Central memory CD8-positive, alpha-beta T cell (primary cell): ENCODE measurements around the gene PPFIA4.

Experiments
- ATAC-seq: fragments of 150-1000 bp; cut with Tn5 transposase; replicated peaks from 2 replicates; pipeline ENCODE4 v1.10.0; 2022; ENCODE audit warnings: mild to moderate bottlenecking, moderate FRiP score, moderate number of reproducible peaks; ENCODE audit not compliant: poor library complexity, severe bottlenecking; ENCODE audit errors: extremely low read depth
- DNase-seq, 2 donors: peaks; one replicate each; pipeline ENCODE4 v3.0.0; 2021; ENCODE audit warnings: low spot score in 2 of 2
- H3K27ac Mint-ChIP-seq: one replicate; pipeline ENCODE4 v1.8.0; 2022; ENCODE audit warnings: low read depth, mild to moderate bottlenecking, moderate library complexity, mixed read lengths
- H3K27me3 Mint-ChIP-seq: one replicate; pipeline ENCODE4 v1.8.0; 2022; ENCODE audit warnings: mixed read lengths
- H3K36me3 Mint-ChIP-seq: one replicate; pipeline ENCODE4 v1.8.0; 2022; ENCODE audit warnings: mild to moderate bottlenecking, moderate library complexity, mixed read lengths; ENCODE audit not compliant: insufficient read depth
- H3K4me1 Mint-ChIP-seq: one replicate; pipeline ENCODE4 v1.8.0; 2022; ENCODE audit warnings: mixed read lengths
- H3K4me3 Mint-ChIP-seq: one replicate; pipeline ENCODE4 v1.8.0; 2022; ENCODE audit warnings: mild to moderate bottlenecking, moderate library complexity, mixed read lengths
- H3K9me3 Mint-ChIP-seq: one replicate; pipeline ENCODE4 v1.8.0; 2022; ENCODE audit warnings: mixed read lengths

The PPFIA4 gene

GRCh38 chr1:203038217-203038741, 12.0 kb downstream of the PPFIA4 start:
- H3K27me3 Mint-ChIP-seq: peaks cover 23% of the 10 kb centered on the region
- no peak for ATAC-seq
- no peaks in the 10 kb centered on the region for H3K36me3 Mint-ChIP-seq
- no peaks in the 10 kb centered on the region for H3K9me3 Mint-ChIP-seq
- H3K4me3 Mint-ChIP-seq: no peak overlapping the region
- H3K4me1 Mint-ChIP-seq: peaks cover 8% of the 10 kb centered on the region
- H3K27ac Mint-ChIP-seq: no peak overlapping the region
- no peak for DNase-seq

- H3K4me3 Mint-ChIP-seq: no peak overlapping the region
- peak; percentile 20 to 38 for DNase-seq
Measured at GRCh38 chr1:203038891-203039608, 12.8 kb downstream of the PPFIA4 start.

GRCh38 chr1:203039609-203040512, 13.6 kb downstream of the PPFIA4 start:
- ATAC-seq: no peak
- H3K27me3 Mint-ChIP-seq: peaks cover 34% of the 10 kb centered on the region
- no peak overlapping the region for H3K27ac Mint-ChIP-seq
- DNase-seq: no peak
- peaks cover 8% of the 10 kb centered on the region for H3K4me1 Mint-ChIP-seq
- no peaks in the 10 kb centered on the region for H3K9me3 Mint-ChIP-seq
- no peak overlapping the region for H3K4me3 Mint-ChIP-seq
- H3K36me3 Mint-ChIP-seq: no peaks in the 10 kb centered on the region

More at GRCh38 chr1:203038891-203039608, 12.8 kb downstream of the PPFIA4 start:
- Mint-ChIP-seq H3K27ac (no peak overlapping the region), H3K27me3 (peaks cover 26% of the 10 kb centered on the region), H3K36me3 (no peaks in the 10 kb centered on the region), H3K9me3 (no peaks in the 10 kb centered on the region), H3K4me1 (peaks cover 8% of the 10 kb centered on the region)
- ATAC-seq: peak; percentile 49

GRCh38 chr1:203040513-203041275, 14.4 kb downstream of the PPFIA4 start:
- no peak overlapping the region for H3K4me3 Mint-ChIP-seq
- H3K27me3 Mint-ChIP-seq: peaks cover 40% of the 10 kb centered on the region

GRCh38 chr1:203041351-203041932, 15.2 kb downstream of the PPFIA4 start:
- DNase-seq: no peak
- no peak for ATAC-seq
- Mint-ChIP-seq H3K27ac (no peak overlapping the region), H3K27me3 (peaks cover 40% of the 10 kb centered on the region), H3K36me3 (no peaks in the 10 kb centered on the region), H3K9me3 (no peaks in the 10 kb centered on the region), H3K4me3 (no peak overlapping the region), H3K4me1 (peaks cover 8% of the 10 kb centered on the region)

More at GRCh38 chr1:203040513-203041275, 14.4 kb downstream of the PPFIA4 start:
- DNase-seq: no peak
- Mint-ChIP-seq H3K4me1 (peaks cover 8% of the 10 kb centered on the region), H3K9me3 (no peaks in the 10 kb centered on the region), H3K27ac (no peak overlapping the region), H3K36me3 (no peaks in the 10 kb centered on the region)
- ATAC-seq: no peak

GRCh38 chr1:203043830-203044545, 17.7 kb downstream of the PPFIA4 start:
- H3K9me3 Mint-ChIP-seq: no peaks in the 10 kb centered on the region
- H3K4me1 Mint-ChIP-seq: peaks cover 7% of the 10 kb centered on the region
- H3K27ac Mint-ChIP-seq: no peak overlapping the region
- DNase-seq (no peak), ATAC-seq (no peak)
- H3K4me3 Mint-ChIP-seq: no peak overlapping the region
- no peaks in the 10 kb centered on the region for H3K36me3 Mint-ChIP-seq
- peaks cover 45% of the 10 kb centered on the region for H3K27me3 Mint-ChIP-seq

GRCh38 chr1:203044546-203045250, 18.4 kb downstream of the PPFIA4 start:
- H3K36me3 Mint-ChIP-seq: no peaks in the 10 kb centered on the region
- no peak overlapping the region for H3K27ac Mint-ChIP-seq
- H3K27me3 Mint-ChIP-seq: peaks cover 38% of the 10 kb centered on the region
- H3K4me1 Mint-ChIP-seq: no peaks in the 10 kb centered on the region
- H3K4me3 Mint-ChIP-seq: no peak overlapping the region
- no peaks in the 10 kb centered on the region for H3K9me3 Mint-ChIP-seq
- DNase-seq: no peak
- ATAC-seq: no peak

- no peaks in the 10 kb centered on the region for H3K36me3 Mint-ChIP-seq
- H3K27ac Mint-ChIP-seq: no peak overlapping the region
- H3K9me3 Mint-ChIP-seq: no peaks in the 10 kb centered on the region
- H3K27me3 Mint-ChIP-seq: peaks cover 42% of the 10 kb centered on the region
- H3K4me1 Mint-ChIP-seq: no peaks in the 10 kb centered on the region
- no peak for ATAC-seq
- no peak overlapping the region for H3K4me3 Mint-ChIP-seq
- DNase-seq: no peak
Measured at GRCh38 chr1:203045336-203045735, 19.0 kb downstream of the PPFIA4 start.

- no peak for DNase-seq
- no peak for ATAC-seq
- Mint-ChIP-seq H3K4me3 (no peak overlapping the region), H3K36me3 (no peaks in the 10 kb centered on the region), H3K9me3 (no peaks in the 10 kb centered on the region), H3K27ac (no peak overlapping the region), H3K4me1 (no peaks in the 10 kb centered on the region), H3K27me3 (peaks cover 48% of the 10 kb centered on the region)
Measured at GRCh38 chr1:203045821-203046594, 19.7 kb downstream of the PPFIA4 start.

- ATAC-seq (no peak), DNase-seq (no peak)
- no peaks in the 10 kb centered on the region for H3K36me3 Mint-ChIP-seq
- peaks cover 59% of the 10 kb centered on the region for H3K27me3 Mint-ChIP-seq
- no peaks in the 10 kb centered on the region for H3K4me1 Mint-ChIP-seq
- no peaks in the 10 kb centered on the region for H3K9me3 Mint-ChIP-seq
- no peak overlapping the region for H3K27ac Mint-ChIP-seq
- no peak overlapping the region for H3K4me3 Mint-ChIP-seq
Measured at GRCh38 chr1:203046984-203047630, 20.8 kb downstream of the PPFIA4 start.
